Neural progenitor cell (in vitro differentiated cells): ENCODE measurements around the gene GGTLC1. TPM values are rescaled to one million over a fixed set of nuclear protein-coding genes. Genes with fewer than 3 reads are reported as not detected.

ENCODE experiments used
- DNase-seq: peaks from one replicate; pipeline ENCODE4 v3.0.0-alpha.2; 2016; ENCODE audit warnings: low spot score
- H2AFZ ChIP-seq: fragments of 200-600 bp; sonication (generic); replicated peaks from 2 replicates; pipeline ENCODE4 v1.6.1; 2016; ENCODE audit warnings: antibody characterized with exemption
- H3F3A ChIP-seq: fragments of 200-600 bp; sonication (generic); 2 replicates; pipeline ENCODE4 v1.6.1; 2016; ENCODE audit warnings: antibody characterized with exemption, low read depth
- H3K27ac ChIP-seq: fragments of 200-600 bp; sonication (generic); 2 replicates; pipeline ENCODE4 v1.5.1; 2016; ENCODE audit warnings: mild to moderate bottlenecking
- H3K27me3 ChIP-seq: fragments of 200-600 bp; sonication (generic); 2 replicates; pipeline ENCODE4 v1.6.1; 2016; ENCODE audit warnings: mild to moderate bottlenecking, moderate library complexity
- H3K36me3 ChIP-seq: fragments of 200-600 bp; sonication (generic); 2 replicates; pipeline ENCODE4 v1.5.1; 2016
- H3K4me1 ChIP-seq: fragments of 200-600 bp; sonication (generic); 2 replicates; pipeline ENCODE4 v1.6.1; 2016; ENCODE audit warnings: mixed run types
- H3K4me2 ChIP-seq: fragments of 200-600 bp; sonication (generic); 2 replicates; pipeline ENCODE4 v1.6.1; 2016
- H3K4me3 ChIP-seq: fragments of 200-600 bp; sonication (generic); 2 replicates; pipeline ENCODE4 v1.5.1; 2016
- H3K79me2 ChIP-seq: fragments of 200-600 bp; sonication (generic); 2 replicates; pipeline ENCODE4 v1.6.1; 2016; ENCODE audit warnings: low read depth
- H3K9ac ChIP-seq: fragments of 200-600 bp; sonication (generic); 2 replicates; pipeline ENCODE4 v1.6.1; 2016
- H3K9me3 ChIP-seq: fragments of 200-600 bp; sonication (generic); 2 replicates; pipeline ENCODE4 v1.5.1; 2016; ENCODE audit warnings: low read depth
- H4K20me1 ChIP-seq: fragments of 200-600 bp; sonication (generic); 2 replicates; pipeline ENCODE4 v1.6.1; 2016; ENCODE audit warnings: low read depth
- H3K27ac Mint-ChIP-seq: 3 replicates; pipeline ENCODE4 v1.8.0; 2021; ENCODE audit warnings: mixed read lengths
- H3K27me3 Mint-ChIP-seq: 2 replicates; pipeline ENCODE4 v1.8.0; 2022; ENCODE audit warnings: low read depth, mild to moderate bottlenecking, inconsistent platforms, moderate library complexity, mixed read lengths; ENCODE audit not compliant: insufficient read depth
- H3K36me3 Mint-ChIP-seq: 3 replicates; pipeline ENCODE4 v1.8.0; 2021; ENCODE audit warnings: mixed read lengths
- H3K4me1 Mint-ChIP-seq: 3 replicates; pipeline ENCODE4 v1.8.0; 2021; ENCODE audit warnings: mixed read lengths
- H3K4me3 Mint-ChIP-seq: 3 replicates; pipeline ENCODE4 v1.8.0; 2021; ENCODE audit warnings: mild to moderate bottlenecking, moderate library complexity, mixed read lengths
- H3K9me3 Mint-ChIP-seq: 3 replicates; pipeline ENCODE4 v1.8.0; 2020; ENCODE audit warnings: mixed read lengths
- EZH2 ChIP-seq: fragments of 200-600 bp; sonication (generic); IDR thresholded peaks from 2 replicates; pipeline ENCODE4 v1.6.1; 2017; ENCODE audit warnings: antibody characterized with exemption, mild to moderate bottlenecking, moderate library complexity
- EZH2phosphoT487 ChIP-seq: fragments of 200-600 bp; sonication (generic); IDR thresholded peaks from 2 replicates; pipeline ENCODE4 v1.6.1; 2017; ENCODE audit warnings: antibody characterized with exemption
- total RNA-seq: library from RNA; depleted of rRNA; stranded (reverse); fragments of >200 nt; gene quantifications from 2 replicates; pipeline ENCODE4 v1.2.3, GENCODE V29; 2015; ENCODE audit warnings: low replicate concordance
- TF ChIP-seq, protein P1 (sequence below): fragments of 200-600 bp; sonication (generic); IDR thresholded peaks from 2 replicates; pipeline ENCODE4 v1.5.1; 2017; ENCODE audit warnings: antibody characterized with exemption, mild to moderate bottlenecking

GGTLC1 gene
- total RNA-seq, 1 donor from 2014 or later = not detected

DNA sequence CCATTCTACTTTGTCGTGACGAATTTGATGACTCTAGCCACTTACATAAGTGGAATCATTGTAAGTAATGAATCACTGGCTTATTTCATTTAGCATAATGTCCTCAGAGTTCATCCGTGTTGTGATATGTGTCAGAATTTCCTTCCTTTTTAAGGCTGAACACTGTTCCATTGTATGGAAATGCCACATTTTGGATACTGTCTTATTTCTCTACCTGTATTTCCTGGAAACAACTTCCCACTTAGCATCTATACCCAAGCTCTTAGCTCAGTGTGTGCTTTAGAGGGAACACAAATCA lies 28.8 kb upstream of the GGTLC1 start:
- TF ChIP-seq, protein P1, sequence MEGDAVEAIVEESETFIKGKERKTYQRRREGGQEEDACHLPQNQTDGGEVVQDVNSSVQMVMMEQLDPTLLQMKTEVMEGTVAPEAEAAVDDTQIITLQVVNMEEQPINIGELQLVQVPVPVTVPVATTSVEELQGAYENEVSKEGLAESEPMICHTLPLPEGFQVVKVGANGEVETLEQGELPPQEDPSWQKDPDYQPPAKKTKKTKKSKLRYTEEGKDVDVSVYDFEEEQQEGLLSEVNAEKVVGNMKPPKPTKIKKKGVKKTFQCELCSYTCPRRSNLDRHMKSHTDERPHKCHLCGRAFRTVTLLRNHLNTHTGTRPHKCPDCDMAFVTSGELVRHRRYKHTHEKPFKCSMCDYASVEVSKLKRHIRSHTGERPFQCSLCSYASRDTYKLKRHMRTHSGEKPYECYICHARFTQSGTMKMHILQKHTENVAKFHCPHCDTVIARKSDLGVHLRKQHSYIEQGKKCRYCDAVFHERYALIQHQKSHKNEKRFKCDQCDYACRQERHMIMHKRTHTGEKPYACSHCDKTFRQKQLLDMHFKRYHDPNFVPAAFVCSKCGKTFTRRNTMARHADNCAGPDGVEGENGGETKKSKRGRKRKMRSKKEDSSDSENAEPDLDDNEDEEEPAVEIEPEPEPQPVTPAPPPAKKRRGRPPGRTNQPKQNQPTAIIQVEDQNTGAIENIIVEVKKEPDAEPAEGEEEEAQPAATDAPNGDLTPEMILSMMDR = no peak
- TF ChIP-seq EZH2 (no peak), EZH2phosphoT487 (no peak)
- Histone ChIP-seq H2AFZ (no peak overlapping the region), H3K4me2 (no peak overlapping the region), H3K9ac (no peak overlapping the region), H3F3A (no peaks in the 10 kb centered on the region), H3K27ac (no peak overlapping the region), H3K36me3 (no peaks in the 10 kb centered on the region), H3K9me3 (no peaks in the 10 kb centered on the region), H3K4me1 (no peaks in the 10 kb centered on the region), H3K4me3 (no peak overlapping the region), H3K27me3 (no peaks in the 10 kb centered on the region), H3K79me2 (no peaks in the 10 kb centered on the region), H4K20me1 (no peaks in the 10 kb centered on the region)
- no peaks in the 10 kb centered on the region for H3K4me1 Mint-ChIP-seq
- DNase-seq = no peak
- no peak overlapping the region for H3K27ac Mint-ChIP-seq
- no peaks in the 10 kb centered on the region for H3K36me3 Mint-ChIP-seq
- H3K27me3 Mint-ChIP-seq = no peaks in the 10 kb centered on the region
- no peaks in the 10 kb centered on the region for H3K9me3 Mint-ChIP-seq
- no peak overlapping the region for H3K4me3 Mint-ChIP-seq

DNA sequence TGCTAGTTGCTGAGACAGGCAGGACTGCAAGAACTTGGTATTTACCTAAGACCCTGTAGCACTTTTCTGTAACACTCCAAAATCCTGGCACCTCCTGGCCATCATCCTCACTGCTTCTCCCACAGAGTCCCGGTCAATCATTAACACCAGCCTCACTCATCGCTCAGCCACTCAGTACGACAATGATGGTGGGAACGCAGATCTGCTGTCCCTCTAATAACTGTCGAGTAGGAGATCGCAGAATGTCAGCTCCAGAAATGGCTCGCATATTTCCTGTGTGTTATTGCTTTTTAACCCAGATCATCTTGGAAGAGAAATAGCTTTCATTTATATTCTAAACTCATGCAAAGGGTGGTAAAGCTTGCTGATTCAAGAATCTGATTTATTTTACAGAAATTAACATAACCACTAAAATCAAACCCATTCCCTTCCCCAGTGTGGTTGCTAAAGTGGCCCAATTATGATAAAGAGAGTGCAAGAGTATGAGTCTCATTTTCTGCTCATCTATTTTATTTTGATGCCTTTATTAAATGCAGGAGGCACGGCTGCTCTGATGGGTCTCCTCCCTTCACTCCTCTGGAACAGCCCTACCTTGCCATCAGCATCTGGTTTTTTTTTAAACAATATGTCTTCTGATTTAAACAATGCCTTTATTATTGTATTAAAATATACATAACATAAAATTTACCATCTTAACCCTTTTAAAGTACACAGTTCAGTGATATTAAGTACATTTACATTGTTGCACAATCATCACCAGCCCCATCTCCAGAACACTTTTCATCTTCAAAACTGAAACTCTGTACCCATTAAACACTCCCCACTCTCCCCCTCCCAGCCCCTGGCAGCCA lies 28.3 kb upstream of the GGTLC1 start:
- DNase-seq = no peak
- Histone ChIP-seq H3K79me2 (no peaks in the 10 kb centered on the region), H2AFZ (no peak overlapping the region), H3K4me2 (no peak overlapping the region), H3K4me1 (no peaks in the 10 kb centered on the region), H3K27ac (no peak overlapping the region), H3K27me3 (no peaks in the 10 kb centered on the region), H3K4me3 (no peak overlapping the region), H4K20me1 (no peaks in the 10 kb centered on the region), H3K36me3 (no peaks in the 10 kb centered on the region), H3K9me3 (no peaks in the 10 kb centered on the region), H3F3A (no peaks in the 10 kb centered on the region), H3K9ac (no peak overlapping the region)
- Mint-ChIP-seq H3K27me3 (peaks cover 3% of the 10 kb centered on the region), H3K27ac (no peak overlapping the region), H3K4me1 (no peaks in the 10 kb centered on the region), H3K4me3 (no peak overlapping the region), H3K36me3 (no peaks in the 10 kb centered on the region), H3K9me3 (no peaks in the 10 kb centered on the region)
- TF ChIP-seq EZH2 = no peak
- no peak for TF ChIP-seq EZH2phosphoT487

DNA sequence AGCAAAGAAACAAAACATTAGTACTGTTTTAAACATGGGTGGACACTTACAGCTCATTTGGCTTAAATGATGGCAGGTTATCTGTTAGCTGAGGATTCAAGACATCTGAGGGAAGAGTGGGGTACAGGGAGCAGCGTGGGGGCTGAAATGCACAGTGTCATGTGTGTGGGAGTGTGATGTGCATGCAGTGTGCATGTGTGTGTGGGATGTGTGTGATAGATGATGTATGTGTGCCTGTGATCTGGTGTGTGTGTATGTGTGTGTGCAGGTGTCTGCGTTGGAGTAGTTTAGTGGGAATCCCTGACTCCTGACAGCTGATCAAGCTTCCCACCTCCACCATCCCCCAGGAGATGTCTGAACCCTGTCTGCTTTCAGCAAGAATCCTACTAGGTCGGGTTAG lies 25.4 kb upstream of the GGTLC1 start:
- no peaks in the 10 kb centered on the region for H3F3A ChIP-seq
- H2AFZ ChIP-seq = no peak overlapping the region
- H3K79me2 ChIP-seq = no peaks in the 10 kb centered on the region
- H3K4me2 ChIP-seq = no peak overlapping the region
- Mint-ChIP-seq H3K27me3 (peaks cover 8% of the 10 kb centered on the region), H3K4me3 (no peak overlapping the region), H3K4me1 (peaks cover 5% of the 10 kb centered on the region), H3K9me3 (no peaks in the 10 kb centered on the region), H3K36me3 (no peaks in the 10 kb centered on the region), H3K27ac (no peak overlapping the region)
- no peak overlapping the region for H3K9ac ChIP-seq
- H4K20me1 ChIP-seq = no peaks in the 10 kb centered on the region
- H3K9me3 ChIP-seq = no peaks in the 10 kb centered on the region
- TF ChIP-seq EZH2 = no peak
- TF ChIP-seq, protein P1 = no peak
- TF ChIP-seq EZH2phosphoT487 = no peak
- H3K27me3 ChIP-seq = no peaks in the 10 kb centered on the region
- H3K4me1 ChIP-seq = no peaks in the 10 kb centered on the region
- H3K27ac ChIP-seq = no peak overlapping the region
- H3K36me3 ChIP-seq = no peaks in the 10 kb centered on the region
- no peak for DNase-seq
- H3K4me3 ChIP-seq = no peak overlapping the region

DNA sequence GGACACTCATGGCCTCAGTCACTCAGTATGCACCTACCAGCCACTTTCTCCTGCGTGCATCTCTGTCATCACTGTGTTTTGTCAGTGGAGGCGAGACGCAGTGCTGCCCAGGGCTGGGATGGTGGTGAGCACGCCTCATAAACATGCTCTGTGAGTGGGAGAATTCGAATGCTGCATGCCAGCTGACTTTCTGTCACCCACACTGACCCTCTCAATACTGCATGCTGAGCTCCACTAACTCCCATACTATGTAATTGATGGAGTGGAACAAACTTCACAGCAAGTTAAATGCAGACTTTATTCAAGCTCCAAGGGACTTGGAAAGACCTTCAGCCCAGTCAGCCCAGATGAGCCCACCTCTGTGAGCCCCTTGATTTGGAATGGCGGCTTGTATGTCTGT lies 22.7 kb upstream of the GGTLC1 start:
- Histone ChIP-seq H3K9ac (no peak overlapping the region), H4K20me1 (no peaks in the 10 kb centered on the region), H3K4me3 (no peak overlapping the region), H3K27me3 (no peaks in the 10 kb centered on the region), H3K9me3 (no peaks in the 10 kb centered on the region), H3K4me1 (no peaks in the 10 kb centered on the region), H3F3A (no peaks in the 10 kb centered on the region), H3K79me2 (no peaks in the 10 kb centered on the region), H2AFZ (no peak overlapping the region), H3K27ac (no peak overlapping the region), H3K4me2 (no peak overlapping the region), H3K36me3 (no peaks in the 10 kb centered on the region)
- no peak overlapping the region for H3K4me3 Mint-ChIP-seq
- peaks cover 8% of the 10 kb centered on the region for H3K27me3 Mint-ChIP-seq
- no peaks in the 10 kb centered on the region for H3K36me3 Mint-ChIP-seq
- H3K9me3 Mint-ChIP-seq = no peaks in the 10 kb centered on the region
- no peak overlapping the region for H3K27ac Mint-ChIP-seq
- DNase-seq = no peak
- H3K4me1 Mint-ChIP-seq = peaks cover 5% of the 10 kb centered on the region
- TF ChIP-seq EZH2 (no peak), EZH2phosphoT487 (no peak)
- TF ChIP-seq, protein P1 = no peak
